ENCODE results near the gene PRCP.

The PRCP gene

GRCh38 chr11:82828472-82828871 lies 71.8 kb downstream of the PRCP start:
- Histone ChIP-seq H3K4me1 (ENCODE audit: control insufficient read depth, insufficient read depth, low read length) (no peaks in the 10 kb centered on the region), H3K27ac (ENCODE audit: low read depth, low read length) (no peak overlapping the region), H3K9me3 (ENCODE audit: control insufficient read depth, insufficient read depth, low read depth, low read length) (no peaks in the 10 kb centered on the region), H3K4me3 (ENCODE audit: low read depth, low read length) (no peak overlapping the region), H3K36me3 (ENCODE audit: control insufficient read depth, insufficient read depth, low read length) (peaks cover 7% of the 10 kb centered on the region; the same call in 1 of the 2 replicates), H3K27me3 (ENCODE audit: control insufficient read depth, insufficient read depth, low read length) (no peaks in the 10 kb centered on the region), H3K9ac (ENCODE audit: low read length) (no peak overlapping the region)

- no peak overlapping the region for H3K27ac ChIP-seq (ENCODE audit: low read depth, low read length)
Measured at GRCh38 chr11:82826526-82826925, 73.7 kb downstream of the PRCP start.

DNA sequence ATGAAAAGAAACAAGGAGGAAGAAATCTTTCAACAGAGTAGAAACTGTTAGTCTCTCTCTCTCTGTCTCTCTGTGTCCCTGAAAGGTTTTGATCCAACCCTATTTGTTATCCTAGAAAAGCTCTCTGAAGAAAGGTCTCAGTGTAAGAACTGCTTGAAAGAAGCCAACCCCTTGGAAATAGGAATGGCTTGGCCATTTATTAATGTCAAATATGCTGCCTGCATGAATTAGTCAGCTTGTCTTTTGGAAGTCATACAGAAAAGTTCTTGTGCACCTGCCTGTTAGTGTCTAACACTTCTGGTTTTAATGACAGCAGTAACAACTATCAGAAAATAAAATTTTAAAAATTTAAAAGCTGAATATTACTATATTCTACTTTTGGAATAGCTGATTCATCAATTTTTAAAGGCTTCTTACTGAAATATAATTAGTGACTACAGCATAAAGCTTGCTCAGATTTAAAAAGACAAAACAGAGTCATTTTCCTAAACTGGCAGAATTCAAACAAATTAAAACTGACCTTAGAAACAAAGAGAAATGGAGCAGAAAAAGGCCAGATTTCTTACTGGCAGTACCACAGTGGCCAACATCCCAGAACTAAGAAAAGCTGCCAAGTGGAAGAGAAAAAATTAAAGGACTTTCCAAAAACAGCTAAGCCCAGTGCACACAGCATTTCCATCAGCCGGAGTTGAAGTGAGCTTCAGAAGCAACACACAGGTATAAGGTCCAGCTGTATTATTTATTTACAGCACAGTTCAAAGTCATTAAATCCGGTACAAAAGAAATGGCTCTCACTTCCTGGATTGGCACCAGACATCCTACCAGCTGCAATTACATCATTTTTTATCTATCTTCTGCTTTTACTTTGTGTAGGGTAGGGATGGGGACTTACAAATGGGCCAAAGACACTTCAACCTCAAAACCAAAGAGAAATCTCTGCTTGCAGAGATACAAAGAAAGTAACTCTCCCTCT lies 76.3 kb downstream of the PRCP start:
- H3K4me1 ChIP-seq (ENCODE audit: control insufficient read depth, insufficient read depth, low read length) = no peaks in the 10 kb centered on the region
- peaks cover 7% of the 10 kb centered on the region; the same call in 1 of the 2 replicates for H3K36me3 ChIP-seq (ENCODE audit: control insufficient read depth, insufficient read depth, low read length)
- H3K9ac ChIP-seq (ENCODE audit: low read length) = no peak overlapping the region
- no peaks in the 10 kb centered on the region for H3K9me3 ChIP-seq (ENCODE audit: control insufficient read depth, insufficient read depth, low read depth, low read length)
- H3K27ac ChIP-seq (ENCODE audit: low read depth, low read length) = no peak overlapping the region
- no peaks in the 10 kb centered on the region for H3K27me3 ChIP-seq (ENCODE audit: control insufficient read depth, insufficient read depth, low read length)
- no peak overlapping the region for H3K4me3 ChIP-seq (ENCODE audit: low read depth, low read length)

More at GRCh38 chr11:82826526-82826925, 73.7 kb downstream of the PRCP start:
- Histone ChIP-seq H3K4me3 (ENCODE audit: low read depth, low read length) (no peak overlapping the region), H3K9me3 (ENCODE audit: control insufficient read depth, insufficient read depth, low read depth, low read length) (no peaks in the 10 kb centered on the region), H3K9ac (ENCODE audit: low read length) (no peak overlapping the region), H3K4me1 (ENCODE audit: control insufficient read depth, insufficient read depth, low read length) (no peaks in the 10 kb centered on the region), H3K27me3 (ENCODE audit: control insufficient read depth, insufficient read depth, low read length) (no peaks in the 10 kb centered on the region), H3K36me3 (ENCODE audit: control insufficient read depth, insufficient read depth, low read length) (peaks cover 7% of the 10 kb centered on the region; the same call in 1 of the 2 replicates)

DNA sequence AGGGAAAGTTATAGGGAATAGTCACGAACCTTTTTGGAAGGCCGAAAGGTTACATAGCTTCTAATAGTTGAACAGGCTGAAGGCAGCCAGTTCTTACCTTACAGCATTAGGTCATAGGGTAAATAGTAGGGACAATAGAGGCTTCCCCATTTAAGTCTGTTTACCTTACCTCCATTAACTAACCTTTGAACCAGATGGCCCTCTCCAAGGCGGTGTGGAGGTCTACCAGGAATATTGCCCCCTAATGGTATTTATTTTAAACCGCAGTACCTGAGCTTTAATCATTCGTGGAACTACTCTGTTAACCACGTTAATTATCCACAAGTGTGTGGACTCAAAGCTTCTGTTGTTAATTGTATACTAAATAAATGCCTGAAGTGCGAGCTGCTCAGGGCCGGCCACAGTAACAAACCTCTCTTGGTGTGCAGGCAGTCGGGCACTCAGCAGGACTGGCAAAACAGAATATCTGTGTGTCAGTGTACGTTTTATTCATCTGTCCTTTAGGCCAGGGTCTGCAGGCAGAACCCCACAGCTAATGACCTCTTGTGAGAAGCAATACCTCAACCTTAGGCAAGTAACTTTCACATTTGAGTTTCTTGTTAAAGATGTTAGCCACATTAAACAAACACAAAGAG lies 81.7 kb downstream of the PRCP start:
- Histone ChIP-seq H3K4me3 (ENCODE audit: low read depth, low read length) (no peak overlapping the region), H3K36me3 (ENCODE audit: control insufficient read depth, insufficient read depth, low read length) (no peaks in the 10 kb centered on the region), H3K4me1 (ENCODE audit: control insufficient read depth, insufficient read depth, low read length) (peaks cover 13% of the 10 kb centered on the region), H3K27ac (ENCODE audit: low read depth, low read length) (no peak overlapping the region), H3K9ac (ENCODE audit: low read length) (no peak overlapping the region), H3K9me3 (ENCODE audit: control insufficient read depth, insufficient read depth, low read depth, low read length) (no peaks in the 10 kb centered on the region), H3K27me3 (ENCODE audit: control insufficient read depth, insufficient read depth, low read length) (no peaks in the 10 kb centered on the region)

GRCh38 chr11:82815406-82815805 lies 84.8 kb downstream of the PRCP start:
- Histone ChIP-seq H3K4me3 (ENCODE audit: low read depth, low read length) (no peak overlapping the region), H3K9me3 (ENCODE audit: control insufficient read depth, insufficient read depth, low read depth, low read length) (no peaks in the 10 kb centered on the region), H3K9ac (ENCODE audit: low read length) (no peak overlapping the region), H3K27ac (ENCODE audit: low read depth, low read length) (no peak overlapping the region), H3K27me3 (ENCODE audit: control insufficient read depth, insufficient read depth, low read length) (no peaks in the 10 kb centered on the region), H3K4me1 (ENCODE audit: control insufficient read depth, insufficient read depth, low read length) (peaks cover 13% of the 10 kb centered on the region), H3K36me3 (ENCODE audit: control insufficient read depth, insufficient read depth, low read length) (no peaks in the 10 kb centered on the region)

GRCh38 chr11:82814379-82814778 lies 85.9 kb downstream of the PRCP start:
- H3K36me3 ChIP-seq (ENCODE audit: control insufficient read depth, insufficient read depth, low read length) = no peaks in the 10 kb centered on the region
- peaks cover 13% of the 10 kb centered on the region for H3K4me1 ChIP-seq (ENCODE audit: control insufficient read depth, insufficient read depth, low read length)
- no peak overlapping the region for H3K27ac ChIP-seq (ENCODE audit: low read depth, low read length)
- H3K4me3 ChIP-seq (ENCODE audit: low read depth, low read length) = no peak overlapping the region
- no peak overlapping the region for H3K9ac ChIP-seq (ENCODE audit: low read length)
- no peaks in the 10 kb centered on the region for H3K27me3 ChIP-seq (ENCODE audit: control insufficient read depth, insufficient read depth, low read length)
- no peaks in the 10 kb centered on the region for H3K9me3 ChIP-seq (ENCODE audit: control insufficient read depth, insufficient read depth, low read depth, low read length)

DNA sequence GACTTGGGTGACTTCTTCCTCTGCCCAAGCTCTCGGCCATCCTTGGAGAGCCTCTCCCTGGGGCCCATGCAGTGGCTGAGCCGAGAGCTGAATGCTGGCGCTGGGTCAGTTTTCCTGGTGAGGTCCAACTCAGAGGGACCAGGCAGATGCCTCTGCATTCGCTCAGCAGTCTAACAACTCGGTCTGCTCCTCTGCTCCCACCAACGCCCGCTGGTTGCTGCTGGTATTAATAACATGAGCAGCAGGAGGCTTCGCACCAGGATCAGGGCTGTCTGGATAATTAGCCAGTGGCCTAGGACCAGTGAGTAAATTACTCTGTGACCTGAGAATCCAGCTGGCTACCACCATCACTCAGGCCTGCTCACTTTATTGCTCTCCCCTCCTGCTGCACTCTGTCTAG lies 88.9 kb downstream of the PRCP start:
- H3K36me3 ChIP-seq (ENCODE audit: control insufficient read depth, insufficient read depth, low read length) = no peaks in the 10 kb centered on the region
- peaks cover 8% of the 10 kb centered on the region for H3K4me1 ChIP-seq (ENCODE audit: control insufficient read depth, insufficient read depth, low read length)
- peaks cover 10% of the 10 kb centered on the region; the same call in 1 of the 2 replicates for H3K27me3 ChIP-seq (ENCODE audit: control insufficient read depth, insufficient read depth, low read length)
- H3K27ac ChIP-seq (ENCODE audit: low read depth, low read length) = no peak overlapping the region
- H3K9ac ChIP-seq (ENCODE audit: low read length) = no peak overlapping the region
- H3K9me3 ChIP-seq (ENCODE audit: control insufficient read depth, insufficient read depth, low read depth, low read length) = no peaks in the 10 kb centered on the region
- H3K4me3 ChIP-seq (ENCODE audit: low read depth, low read length) = no peak overlapping the region

GRCh38 chr11:82810738-82811137 lies 89.5 kb downstream of the PRCP start:
- H3K4me1 ChIP-seq (ENCODE audit: control insufficient read depth, insufficient read depth, low read length) = peaks cover 8% of the 10 kb centered on the region
- H3K9me3 ChIP-seq (ENCODE audit: control insufficient read depth, insufficient read depth, low read depth, low read length) = no peaks in the 10 kb centered on the region
- no peaks in the 10 kb centered on the region for H3K36me3 ChIP-seq (ENCODE audit: control insufficient read depth, insufficient read depth, low read length)
- H3K27me3 ChIP-seq (ENCODE audit: control insufficient read depth, insufficient read depth, low read length) = peaks cover 10% of the 10 kb centered on the region; the same call in 1 of the 2 replicates
- no peak overlapping the region for H3K9ac ChIP-seq (ENCODE audit: low read length)
- no peak overlapping the region for H3K27ac ChIP-seq (ENCODE audit: low read depth, low read length)
- H3K4me3 ChIP-seq (ENCODE audit: low read depth, low read length) = no peak overlapping the region

GRCh38 chr11:82810326-82810725 lies 89.9 kb downstream of the PRCP start:
- no peaks in the 10 kb centered on the region for H3K9me3 ChIP-seq (ENCODE audit: control insufficient read depth, insufficient read depth, low read depth, low read length)
- H3K27ac ChIP-seq (ENCODE audit: low read depth, low read length) = no peak overlapping the region
- no peaks in the 10 kb centered on the region for H3K36me3 ChIP-seq (ENCODE audit: control insufficient read depth, insufficient read depth, low read length)
- peaks cover 8% of the 10 kb centered on the region for H3K4me1 ChIP-seq (ENCODE audit: control insufficient read depth, insufficient read depth, low read length)
- peaks cover 10% of the 10 kb centered on the region; the same call in 1 of the 2 replicates for H3K27me3 ChIP-seq (ENCODE audit: control insufficient read depth, insufficient read depth, low read length)
- H3K4me3 ChIP-seq (ENCODE audit: low read depth, low read length) = no peak overlapping the region
- H3K9ac ChIP-seq (ENCODE audit: low read length) = no peak overlapping the region

- no peak overlapping the region for H3K4me3 ChIP-seq (ENCODE audit: low read depth, low read length)
- no peaks in the 10 kb centered on the region for H3K36me3 ChIP-seq (ENCODE audit: control insufficient read depth, insufficient read depth, low read length)
Measured at GRCh38 chr11:82807646-82808045, 92.6 kb downstream of the PRCP start.

DNA sequence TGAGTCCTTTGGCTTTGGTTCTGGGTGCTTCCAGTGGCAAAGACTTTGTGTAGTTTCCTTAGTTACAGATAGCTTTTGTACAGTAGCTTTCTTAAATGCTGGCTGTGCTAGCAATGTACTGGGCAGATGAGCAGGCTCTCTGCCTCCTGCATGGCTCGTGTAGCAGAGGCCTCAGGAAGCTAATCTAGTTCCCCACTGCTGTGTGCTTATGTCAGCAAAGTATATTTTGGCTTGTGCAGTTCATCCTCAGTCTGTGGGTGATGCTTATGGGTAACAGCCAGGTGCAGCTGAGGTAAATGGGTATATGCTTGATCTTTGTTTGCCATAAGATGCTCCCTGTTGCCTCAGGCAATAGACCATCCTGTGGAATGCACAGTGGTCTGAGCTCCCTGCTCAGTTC lies 97.5 kb downstream of the PRCP start:
- H3K9ac ChIP-seq (ENCODE audit: low read length) = no peak overlapping the region
- H3K27ac ChIP-seq (ENCODE audit: low read depth, low read length) = no peak overlapping the region

More at GRCh38 chr11:82807646-82808045, 92.6 kb downstream of the PRCP start:
- no peaks in the 10 kb centered on the region for H3K4me1 ChIP-seq (ENCODE audit: control insufficient read depth, insufficient read depth, low read length)
- H3K9ac ChIP-seq (ENCODE audit: low read length) = no peak overlapping the region
- H3K9me3 ChIP-seq (ENCODE audit: control insufficient read depth, insufficient read depth, low read depth, low read length) = no peaks in the 10 kb centered on the region
- H3K27ac ChIP-seq (ENCODE audit: low read depth, low read length) = no peak overlapping the region
- H3K27me3 ChIP-seq (ENCODE audit: control insufficient read depth, insufficient read depth, low read length) = peaks cover 10% of the 10 kb centered on the region; the same call in 1 of the 2 replicates

More for the DNA sequence above, 97.5 kb downstream of the PRCP start:
- no peaks in the 10 kb centered on the region for H3K4me1 ChIP-seq (ENCODE audit: control insufficient read depth, insufficient read depth, low read length)
- H3K27me3 ChIP-seq (ENCODE audit: control insufficient read depth, insufficient read depth, low read length) = 0 out of 2 replicates have a peak, but pooled peaks cover 4% of the 10 kb centered on the region
- no peaks in the 10 kb centered on the region for H3K9me3 ChIP-seq (ENCODE audit: control insufficient read depth, insufficient read depth, low read depth, low read length)
- H3K36me3 ChIP-seq (ENCODE audit: control insufficient read depth, insufficient read depth, low read length) = no peaks in the 10 kb centered on the region
- no peak overlapping the region for H3K4me3 ChIP-seq (ENCODE audit: low read depth, low read length)

Measured in HUES6 (cell line).